Endodermal cell (in vitro differentiated cells): Measurements from ENCODE around the gene TMEM130. TPM values are rescaled to one million over a fixed set of nuclear protein-coding genes. Genes with fewer than 3 reads are reported as not detected.

Experiments used
- DNase-seq: peaks from one replicate; pipeline ENCODE4 v3.0.0-alpha.2; 2017
- H3K27ac ChIP-seq: 2 replicates; pipeline ENCODE4 v1.5.1; 2013; ENCODE audit warnings: mild to moderate bottlenecking, low read depth, low read length, moderate library complexity
- H3K27me3 ChIP-seq: 2 replicates; pipeline ENCODE4 v1.6.1; 2013; ENCODE audit warnings: mild to moderate bottlenecking, low read length, moderate library complexity; ENCODE audit not compliant: insufficient read depth, control insufficient read depth, poor library complexity, severe bottlenecking
- H3K36me3 ChIP-seq: 2 replicates; pipeline ENCODE4 v1.7.0; 2013; ENCODE audit warnings: mild to moderate bottlenecking, low read length, moderate library complexity; ENCODE audit not compliant: control insufficient read depth, insufficient read depth
- H3K4me1 ChIP-seq: one replicate; pipeline ENCODE4 v1.7.0; 2013; ENCODE audit warnings: low read length; ENCODE audit not compliant: control insufficient read depth, insufficient read depth
- H3K4me3 ChIP-seq: 2 replicates; pipeline ENCODE4 v1.5.1; 2013; ENCODE audit warnings: mild to moderate bottlenecking, low read length, moderate library complexity
- H3K9ac ChIP-seq: 2 replicates; pipeline ENCODE4 v1.6.1; 2013; ENCODE audit warnings: mild to moderate bottlenecking, low read length, moderate library complexity; ENCODE audit not compliant: poor library complexity, severe bottlenecking; ENCODE audit errors: extremely low read depth
- H3K9me3 ChIP-seq: 2 replicates; pipeline ENCODE4 v1.6.1; 2013; ENCODE audit warnings: mild to moderate bottlenecking, low read length, moderate library complexity; ENCODE audit not compliant: control insufficient read depth
- H3K27ac Mint-ChIP-seq: 2 replicates; pipeline ENCODE4 v1.8.0; 2020; ENCODE audit warnings: mixed read lengths
- H3K27me3 Mint-ChIP-seq: 2 replicates; pipeline ENCODE4 v1.8.0; 2021; ENCODE audit warnings: mild to moderate bottlenecking, mixed read lengths; ENCODE audit not compliant: insufficient read depth
- H3K36me3 Mint-ChIP-seq: 2 replicates; pipeline ENCODE4 v1.8.0; 2020; ENCODE audit warnings: low read depth, mixed read lengths
- H3K4me1 Mint-ChIP-seq: 2 replicates; pipeline ENCODE4 v1.8.0; 2020; ENCODE audit warnings: mixed read lengths
- H3K4me3 Mint-ChIP-seq: 2 replicates; pipeline ENCODE4 v1.8.0; 2020; ENCODE audit warnings: mild to moderate bottlenecking, moderate library complexity, mixed read lengths
- H3K9me3 Mint-ChIP-seq: 2 replicates; pipeline ENCODE4 v1.8.0; 2020; ENCODE audit warnings: mild to moderate bottlenecking, mixed read lengths
- WGBS, 2 experiments: methylation state at CpG; one replicate each; pipeline versions ENCODE4 v1.1.5 to v1.1.7; 2013; ENCODE audit warnings: missing lambda C conversion rate in 2 of 2, mixed read lengths in 1 of 2; ENCODE audit not compliant: insufficient coverage in 1 of 2, insufficient read length in 1 of 2; 5-methylcytosine and 5-hydroxymethylcytosine counted together
- total RNA-seq, 2 donors: library from RNA; stranded (reverse); fragmentation: NEBNext Ultra II Directional in 1 of 2; extraction: Animal tissue kit (Norgen Biotek cat#: 25700) in 1 of 2; gene quantifications; 2 replicates in 1 of 2; 3 replicates in 1 of 2; pipeline ENCODE4 v1.2.1, GENCODE V29; 2021
- TF ChIP-seq, protein P1 (sequence below): fragments of 200-600 bp; sonication (generic); conservative IDR thresholded peaks from 2 replicates; pipeline ENCODE4 v1.5.0; 2021; ENCODE audit warnings: antibody characterized with exemption, mild to moderate bottlenecking

The TMEM130 gene
- total RNA-seq, 2 donors from 2014 or later = 0.15 TPM; not detected in 1

GRCh38 chr7:98909487-98909886, 39.7 kb upstream of the TMEM130 start:
- no peaks in the 10 kb centered on the region for H3K4me1 Mint-ChIP-seq
- H3K27ac Mint-ChIP-seq = no peak overlapping the region
- no peak for DNase-seq
- H3K36me3 ChIP-seq = peaks cover 94% of the 10 kb centered on the region
- H3K36me3 Mint-ChIP-seq = peaks cover 94% of the 10 kb centered on the region
- TF ChIP-seq, protein P1, sequence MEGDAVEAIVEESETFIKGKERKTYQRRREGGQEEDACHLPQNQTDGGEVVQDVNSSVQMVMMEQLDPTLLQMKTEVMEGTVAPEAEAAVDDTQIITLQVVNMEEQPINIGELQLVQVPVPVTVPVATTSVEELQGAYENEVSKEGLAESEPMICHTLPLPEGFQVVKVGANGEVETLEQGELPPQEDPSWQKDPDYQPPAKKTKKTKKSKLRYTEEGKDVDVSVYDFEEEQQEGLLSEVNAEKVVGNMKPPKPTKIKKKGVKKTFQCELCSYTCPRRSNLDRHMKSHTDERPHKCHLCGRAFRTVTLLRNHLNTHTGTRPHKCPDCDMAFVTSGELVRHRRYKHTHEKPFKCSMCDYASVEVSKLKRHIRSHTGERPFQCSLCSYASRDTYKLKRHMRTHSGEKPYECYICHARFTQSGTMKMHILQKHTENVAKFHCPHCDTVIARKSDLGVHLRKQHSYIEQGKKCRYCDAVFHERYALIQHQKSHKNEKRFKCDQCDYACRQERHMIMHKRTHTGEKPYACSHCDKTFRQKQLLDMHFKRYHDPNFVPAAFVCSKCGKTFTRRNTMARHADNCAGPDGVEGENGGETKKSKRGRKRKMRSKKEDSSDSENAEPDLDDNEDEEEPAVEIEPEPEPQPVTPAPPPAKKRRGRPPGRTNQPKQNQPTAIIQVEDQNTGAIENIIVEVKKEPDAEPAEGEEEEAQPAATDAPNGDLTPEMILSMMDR = no peak
- H3K9ac ChIP-seq = no peak overlapping the region
- H3K9me3 Mint-ChIP-seq = peaks cover 2% of the 10 kb centered on the region
- WGBS, 2 experiments = 92 to 98% methylated on average over 5 to 8 of the region's 8 CpGs
- H3K27me3 ChIP-seq = no peaks in the 10 kb centered on the region
- H3K27me3 Mint-ChIP-seq = no peaks in the 10 kb centered on the region
- H3K27ac ChIP-seq = no peak overlapping the region
- H3K4me1 ChIP-seq = no peaks in the 10 kb centered on the region
- no peaks in the 10 kb centered on the region for H3K9me3 ChIP-seq
- H3K4me3 ChIP-seq = no peak overlapping the region
- H3K4me3 Mint-ChIP-seq = no peak overlapping the region

DNA sequence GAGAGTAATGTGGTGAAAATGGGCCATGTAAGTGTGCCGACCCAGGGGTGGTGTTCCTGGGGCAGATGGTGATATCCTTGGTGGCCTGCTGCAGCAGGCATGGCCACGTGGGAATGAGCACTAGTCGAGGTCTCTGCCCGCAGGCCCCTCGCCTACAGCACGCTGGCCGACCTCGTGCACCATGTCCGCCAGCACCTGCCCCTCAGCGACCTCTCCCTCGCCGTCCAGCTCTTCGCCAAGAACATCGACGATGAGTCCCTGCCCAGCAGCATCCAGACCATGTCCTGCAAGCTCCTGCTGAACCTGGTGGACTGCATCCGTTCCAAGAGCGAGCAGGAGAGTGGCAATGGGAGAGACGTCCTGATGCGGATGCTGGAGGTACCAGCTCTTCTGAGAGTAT, 38.8 kb upstream of the TMEM130 start:
- Mint-ChIP-seq H3K9me3 (peaks cover 3% of the 10 kb centered on the region), H3K4me3 (no peak overlapping the region), H3K27ac (no peak overlapping the region), H3K27me3 (no peaks in the 10 kb centered on the region), H3K36me3 (peaks cover 95% of the 10 kb centered on the region), H3K4me1 (no peaks in the 10 kb centered on the region)
- H3K4me3 ChIP-seq = no peak overlapping the region
- peaks cover 96% of the 10 kb centered on the region for H3K36me3 ChIP-seq
- no peak overlapping the region for H3K9ac ChIP-seq
- no peaks in the 10 kb centered on the region for H3K4me1 ChIP-seq
- peaks cover under 1% of the 10 kb centered on the region for H3K9me3 ChIP-seq
- H3K27ac ChIP-seq = no peak overlapping the region
- 96 to 97% methylated on average over 12 to 19 of the region's 19 CpGs for WGBS, 2 experiments
- TF ChIP-seq, protein P1 = no peak
- no peaks in the 10 kb centered on the region for H3K27me3 ChIP-seq
- DNase-seq = no peak

GRCh38 chr7:98907570-98907969, 37.8 kb upstream of the TMEM130 start:
- H3K36me3 Mint-ChIP-seq = peaks cover 95% of the 10 kb centered on the region
- Histone ChIP-seq H3K4me1 (no peaks in the 10 kb centered on the region), H3K27me3 (no peaks in the 10 kb centered on the region), H3K9me3 (peaks cover 6% of the 10 kb centered on the region), H3K9ac (no peak overlapping the region), H3K27ac (no peak overlapping the region), H3K4me3 (no peak overlapping the region), H3K36me3 (peaks cover 96% of the 10 kb centered on the region)
- WGBS, 2 experiments = 94 to 100% methylated on average over 4 to 5 of the region's 5 CpGs
- H3K9me3 Mint-ChIP-seq = peaks cover 5% of the 10 kb centered on the region
- H3K27ac Mint-ChIP-seq = no peak overlapping the region
- TF ChIP-seq, protein P1 = no peak
- DNase-seq = peak; percentile 65
- no peaks in the 10 kb centered on the region for H3K4me1 Mint-ChIP-seq
- H3K27me3 Mint-ChIP-seq = no peaks in the 10 kb centered on the region
- no peak overlapping the region for H3K4me3 Mint-ChIP-seq
